Measurements from ENCODE around the gene MYBBP1A. TPM values are rescaled to one million over a fixed set of nuclear protein-coding genes. Genes with fewer than 3 reads are reported as not detected.

The MYBBP1A gene
- total and polyA plus RNA-seq, 2 experiments from 2014 or later, result 70.7 to 213 TPM

DNA sequence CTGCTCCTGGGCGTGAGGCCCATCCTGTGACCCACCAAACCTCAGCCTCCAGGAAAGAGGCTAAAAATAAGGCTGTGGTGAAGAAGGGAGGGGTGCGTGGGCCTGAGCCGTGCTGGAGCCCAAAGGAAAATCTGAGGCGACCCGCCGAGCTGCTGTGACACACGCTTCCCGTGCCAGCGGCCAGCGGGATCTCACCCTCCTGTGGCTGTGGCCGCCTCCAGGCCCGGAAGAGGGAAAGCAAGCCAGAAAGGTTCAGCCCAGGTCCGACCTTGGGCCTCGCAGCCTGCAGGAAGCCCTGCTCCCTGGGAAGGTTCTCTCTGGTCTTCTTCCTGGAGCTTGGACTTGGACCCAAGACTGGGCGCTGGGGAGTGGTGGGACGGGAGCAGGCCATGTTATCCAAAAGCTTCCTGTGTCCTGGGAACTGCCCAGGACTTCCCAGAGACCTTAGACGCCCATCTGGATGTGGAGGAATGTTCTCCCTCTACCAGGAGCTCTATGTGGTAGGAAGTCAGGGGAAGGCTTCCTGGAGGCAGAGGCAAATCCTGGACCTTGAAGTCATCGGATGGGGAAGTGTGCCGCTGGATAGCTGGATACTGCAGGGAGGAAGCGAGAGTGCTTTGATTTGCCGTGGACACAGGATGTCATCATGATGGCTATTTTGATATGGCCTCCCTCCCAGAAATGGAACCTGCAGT is 45.1 kb downstream of the MYBBP1A start:
- Histone ChIP-seq H3K36me3 (ENCODE audit: insufficient read depth) (no peaks in the 10 kb centered on the region), H3F3A (replicated peaks; ENCODE audit: low read depth) (no peaks in the 10 kb centered on the region), H4K20me1 (replicated peaks; ENCODE audit: insufficient read depth) (no peaks in the 10 kb centered on the region), H3K27me3 (ENCODE audit: insufficient read depth) (no peaks in the 10 kb centered on the region), H2AFZ (no peak overlapping the region), H3K4me2 (no peak overlapping the region), H3K27ac (ENCODE audit: low read depth) (no peak overlapping the region), H3K79me2 (replicated peaks; ENCODE audit: insufficient read depth) (no peaks in the 10 kb centered on the region), H3K4me3 (no peak overlapping the region), H3K4me1 (ENCODE audit: insufficient read depth) (no peaks in the 10 kb centered on the region), H3K9me2 (ENCODE audit: insufficient read depth) (no peaks in the 10 kb centered on the region)
- TF ChIP-seq, protein P1, sequence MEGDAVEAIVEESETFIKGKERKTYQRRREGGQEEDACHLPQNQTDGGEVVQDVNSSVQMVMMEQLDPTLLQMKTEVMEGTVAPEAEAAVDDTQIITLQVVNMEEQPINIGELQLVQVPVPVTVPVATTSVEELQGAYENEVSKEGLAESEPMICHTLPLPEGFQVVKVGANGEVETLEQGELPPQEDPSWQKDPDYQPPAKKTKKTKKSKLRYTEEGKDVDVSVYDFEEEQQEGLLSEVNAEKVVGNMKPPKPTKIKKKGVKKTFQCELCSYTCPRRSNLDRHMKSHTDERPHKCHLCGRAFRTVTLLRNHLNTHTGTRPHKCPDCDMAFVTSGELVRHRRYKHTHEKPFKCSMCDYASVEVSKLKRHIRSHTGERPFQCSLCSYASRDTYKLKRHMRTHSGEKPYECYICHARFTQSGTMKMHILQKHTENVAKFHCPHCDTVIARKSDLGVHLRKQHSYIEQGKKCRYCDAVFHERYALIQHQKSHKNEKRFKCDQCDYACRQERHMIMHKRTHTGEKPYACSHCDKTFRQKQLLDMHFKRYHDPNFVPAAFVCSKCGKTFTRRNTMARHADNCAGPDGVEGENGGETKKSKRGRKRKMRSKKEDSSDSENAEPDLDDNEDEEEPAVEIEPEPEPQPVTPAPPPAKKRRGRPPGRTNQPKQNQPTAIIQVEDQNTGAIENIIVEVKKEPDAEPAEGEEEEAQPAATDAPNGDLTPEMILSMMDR (conservative IDR thresholded peaks at IDR 0.05; ENCODE audit: low read depth in 2 of 2), result no peak
- no peak for TF ChIP-seq ZNF331 (CRISPR knock-in tag; IDR thresholded peaks at IDR 0.05; ENCODE audit: low read depth)
- TF ChIP-seq JUNB (IDR thresholded peaks at IDR 0.05; ENCODE audit: unreplicated experiment), result no peak
- no peak for TF ChIP-seq STAT1 (IDR thresholded peaks at IDR 0.05; ENCODE audit: unreplicated experiment)
- no peak for TF ChIP-seq EZH2phosphoT487 (IDR thresholded peaks at IDR 0.05; ENCODE audit: unreplicated experiment)
- no peak for TF ChIP-seq CREB1 (CRISPR knock-in tag; IDR thresholded peaks at IDR 0.05; ENCODE audit: low read depth)
- TF ChIP-seq, protein P2, sequence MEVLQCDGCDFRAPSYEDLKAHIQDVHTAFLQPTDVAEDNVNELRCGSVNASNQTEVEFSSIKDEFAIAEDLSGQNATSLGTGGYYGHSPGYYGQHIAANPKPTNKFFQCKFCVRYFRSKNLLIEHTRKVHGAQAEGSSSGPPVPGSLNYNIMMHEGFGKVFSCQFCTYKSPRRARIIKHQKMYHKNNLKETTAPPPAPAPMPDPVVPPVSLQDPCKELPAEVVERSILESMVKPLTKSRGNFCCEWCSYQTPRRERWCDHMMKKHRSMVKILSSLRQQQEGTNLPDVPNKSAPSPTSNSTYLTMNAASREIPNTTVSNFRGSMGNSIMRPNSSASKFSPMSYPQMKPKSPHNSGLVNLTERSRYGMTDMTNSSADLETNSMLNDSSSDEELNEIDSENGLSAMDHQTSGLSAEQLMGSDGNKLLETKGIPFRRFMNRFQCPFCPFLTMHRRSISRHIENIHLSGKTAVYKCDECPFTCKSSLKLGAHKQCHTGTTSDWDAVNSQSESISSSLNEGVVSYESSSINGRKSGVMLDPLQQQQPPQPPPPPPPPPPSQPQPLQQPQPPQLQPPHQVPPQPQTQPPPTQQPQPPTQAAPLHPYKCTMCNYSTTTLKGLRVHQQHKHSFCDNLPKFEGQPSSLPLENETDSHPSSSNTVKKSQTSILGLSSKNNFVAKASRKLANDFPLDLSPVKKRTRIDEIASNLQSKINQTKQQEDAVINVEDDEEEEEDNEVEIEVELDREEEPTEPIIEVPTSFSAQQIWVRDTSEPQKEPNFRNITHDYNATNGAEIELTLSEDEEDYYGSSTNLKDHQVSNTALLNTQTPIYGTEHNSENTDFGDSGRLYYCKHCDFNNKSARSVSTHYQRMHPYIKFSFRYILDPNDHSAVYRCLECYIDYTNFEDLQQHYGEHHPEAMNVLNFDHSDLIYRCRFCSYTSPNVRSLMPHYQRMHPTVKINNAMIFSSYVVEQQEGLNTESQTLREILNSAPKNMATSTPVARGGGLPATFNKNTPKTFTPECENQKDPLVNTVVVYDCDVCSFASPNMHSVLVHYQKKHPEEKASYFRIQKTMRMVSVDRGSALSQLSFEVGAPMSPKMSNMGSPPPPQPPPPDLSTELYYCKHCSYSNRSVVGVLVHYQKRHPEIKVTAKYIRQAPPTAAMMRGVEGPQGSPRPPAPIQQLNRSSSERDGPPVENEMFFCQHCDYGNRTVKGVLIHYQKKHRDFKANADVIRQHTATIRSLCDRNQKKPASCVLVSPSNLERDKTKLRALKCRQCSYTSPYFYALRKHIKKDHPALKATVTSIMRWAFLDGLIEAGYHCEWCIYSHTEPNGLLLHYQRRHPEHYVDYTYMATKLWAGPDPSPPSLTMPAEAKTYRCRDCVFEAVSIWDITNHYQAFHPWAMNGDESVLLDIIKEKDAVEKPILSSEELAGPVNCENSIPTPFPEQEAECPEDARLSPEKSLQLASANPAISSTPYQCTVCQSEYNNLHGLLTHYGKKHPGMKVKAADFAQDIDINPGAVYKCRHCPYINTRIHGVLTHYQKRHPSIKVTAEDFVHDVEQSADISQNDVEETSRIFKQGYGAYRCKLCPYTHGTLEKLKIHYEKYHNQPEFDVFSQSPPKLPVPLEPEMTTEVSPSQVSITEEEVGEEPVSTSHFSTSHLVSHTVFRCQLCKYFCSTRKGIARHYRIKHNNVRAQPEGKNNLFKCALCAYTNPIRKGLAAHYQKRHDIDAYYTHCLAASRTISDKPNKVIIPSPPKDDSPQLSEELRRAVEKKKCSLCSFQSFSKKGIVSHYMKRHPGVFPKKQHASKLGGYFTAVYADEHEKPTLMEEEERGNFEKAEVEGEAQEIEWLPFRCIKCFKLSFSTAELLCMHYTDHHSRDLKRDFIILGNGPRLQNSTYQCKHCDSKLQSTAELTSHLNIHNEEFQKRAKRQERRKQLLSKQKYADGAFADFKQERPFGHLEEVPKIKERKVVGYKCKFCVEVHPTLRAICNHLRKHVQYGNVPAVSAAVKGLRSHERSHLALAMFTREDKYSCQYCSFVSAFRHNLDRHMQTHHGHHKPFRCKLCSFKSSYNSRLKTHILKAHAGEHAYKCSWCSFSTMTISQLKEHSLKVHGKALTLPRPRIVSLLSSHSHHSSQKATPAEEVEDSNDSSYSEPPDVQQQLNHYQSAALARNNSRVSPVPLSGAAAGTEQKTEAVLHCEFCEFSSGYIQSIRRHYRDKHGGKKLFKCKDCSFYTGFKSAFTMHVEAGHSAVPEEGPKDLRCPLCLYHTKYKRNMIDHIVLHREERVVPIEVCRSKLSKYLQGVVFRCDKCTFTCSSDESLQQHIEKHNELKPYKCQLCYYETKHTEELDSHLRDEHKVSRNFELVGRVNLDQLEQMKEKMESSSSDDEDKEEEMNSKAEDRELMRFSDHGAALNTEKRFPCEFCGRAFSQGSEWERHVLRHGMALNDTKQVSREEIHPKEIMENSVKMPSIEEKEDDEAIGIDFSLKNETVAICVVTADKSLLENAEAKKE (CRISPR knock-in tag; IDR thresholded peaks at IDR 0.05), result no peak
- no peak for TF ChIP-seq NANOG (IDR thresholded peaks at IDR 0.05; ENCODE audit: borderline replicate concordance)
- no peak for TF ChIP-seq EZH2 (IDR thresholded peaks at IDR 0.05; ENCODE audit: low read depth, unreplicated experiment)
- TF ChIP-seq, protein P3, sequence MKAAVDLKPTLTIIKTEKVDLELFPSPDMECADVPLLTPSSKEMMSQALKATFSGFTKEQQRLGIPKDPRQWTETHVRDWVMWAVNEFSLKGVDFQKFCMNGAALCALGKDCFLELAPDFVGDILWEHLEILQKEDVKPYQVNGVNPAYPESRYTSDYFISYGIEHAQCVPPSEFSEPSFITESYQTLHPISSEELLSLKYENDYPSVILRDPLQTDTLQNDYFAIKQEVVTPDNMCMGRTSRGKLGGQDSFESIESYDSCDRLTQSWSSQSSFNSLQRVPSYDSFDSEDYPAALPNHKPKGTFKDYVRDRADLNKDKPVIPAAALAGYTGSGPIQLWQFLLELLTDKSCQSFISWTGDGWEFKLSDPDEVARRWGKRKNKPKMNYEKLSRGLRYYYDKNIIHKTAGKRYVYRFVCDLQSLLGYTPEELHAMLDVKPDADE (IDR thresholded peaks at IDR 0.05), result no peak
- no peak for TF ChIP-seq ZNF114 (CRISPR knock-in tag; IDR thresholded peaks at IDR 0.05)
- TF ChIP-seq, protein P4, sequence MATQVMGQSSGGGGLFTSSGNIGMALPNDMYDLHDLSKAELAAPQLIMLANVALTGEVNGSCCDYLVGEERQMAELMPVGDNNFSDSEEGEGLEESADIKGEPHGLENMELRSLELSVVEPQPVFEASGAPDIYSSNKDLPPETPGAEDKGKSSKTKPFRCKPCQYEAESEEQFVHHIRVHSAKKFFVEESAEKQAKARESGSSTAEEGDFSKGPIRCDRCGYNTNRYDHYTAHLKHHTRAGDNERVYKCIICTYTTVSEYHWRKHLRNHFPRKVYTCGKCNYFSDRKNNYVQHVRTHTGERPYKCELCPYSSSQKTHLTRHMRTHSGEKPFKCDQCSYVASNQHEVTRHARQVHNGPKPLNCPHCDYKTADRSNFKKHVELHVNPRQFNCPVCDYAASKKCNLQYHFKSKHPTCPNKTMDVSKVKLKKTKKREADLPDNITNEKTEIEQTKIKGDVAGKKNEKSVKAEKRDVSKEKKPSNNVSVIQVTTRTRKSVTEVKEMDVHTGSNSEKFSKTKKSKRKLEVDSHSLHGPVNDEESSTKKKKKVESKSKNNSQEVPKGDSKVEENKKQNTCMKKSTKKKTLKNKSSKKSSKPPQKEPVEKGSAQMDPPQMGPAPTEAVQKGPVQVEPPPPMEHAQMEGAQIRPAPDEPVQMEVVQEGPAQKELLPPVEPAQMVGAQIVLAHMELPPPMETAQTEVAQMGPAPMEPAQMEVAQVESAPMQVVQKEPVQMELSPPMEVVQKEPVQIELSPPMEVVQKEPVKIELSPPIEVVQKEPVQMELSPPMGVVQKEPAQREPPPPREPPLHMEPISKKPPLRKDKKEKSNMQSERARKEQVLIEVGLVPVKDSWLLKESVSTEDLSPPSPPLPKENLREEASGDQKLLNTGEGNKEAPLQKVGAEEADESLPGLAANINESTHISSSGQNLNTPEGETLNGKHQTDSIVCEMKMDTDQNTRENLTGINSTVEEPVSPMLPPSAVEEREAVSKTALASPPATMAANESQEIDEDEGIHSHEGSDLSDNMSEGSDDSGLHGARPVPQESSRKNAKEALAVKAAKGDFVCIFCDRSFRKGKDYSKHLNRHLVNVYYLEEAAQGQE (IDR thresholded peaks at IDR 0.05; ENCODE audit: unreplicated experiment), result no peak
- no peak for TF ChIP-seq POLR2AphosphoS5 (IDR thresholded peaks at IDR 0.05; ENCODE audit: low read depth)
- H3K27me3 Mint-ChIP-seq (ENCODE audit: insufficient read depth, low read depth, poor library complexity), result peaks cover 19% of the 10 kb centered on the region
- H3K36me3 Mint-ChIP-seq (ENCODE audit: low read depth), result no peaks in the 10 kb centered on the region
- no peak overlapping the region for H3K27ac Mint-ChIP-seq
- no peaks in the 10 kb centered on the region; the same call in 2 of the 3 replicates for H3K9me3 Mint-ChIP-seq
- no peak overlapping the region for H3K4me3 Mint-ChIP-seq
- DNase-seq (ENCODE audit: low spot score) (no peak), ATAC-seq (no peak)
- peaks cover 7% of the 10 kb centered on the region; the same call in 2 of the 3 replicates for H3K4me1 Mint-ChIP-seq
